Measurements from ENCODE around the gene PTAFR.

The PTAFR gene

DNA sequence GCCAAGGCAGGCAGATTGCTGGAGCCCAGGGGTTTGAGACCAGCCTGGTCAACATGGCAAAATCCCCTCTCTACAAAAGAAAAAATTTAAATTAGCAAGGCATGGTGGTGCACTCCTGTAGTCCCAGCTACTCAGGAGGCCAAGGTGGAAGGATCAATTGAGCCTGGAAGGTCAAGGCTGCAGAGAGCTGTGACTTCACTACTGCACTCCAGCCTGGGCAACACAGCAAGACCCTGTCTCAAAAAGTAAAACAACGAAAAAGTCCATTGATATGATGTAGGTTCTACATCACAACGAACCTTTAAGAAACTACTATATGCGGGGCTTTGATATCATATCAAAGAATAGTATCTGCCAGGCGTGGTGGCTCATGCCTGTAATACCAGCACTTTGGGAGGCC, 20.9 kb downstream of the PTAFR start:
- H3K4me3 ChIP-seq (ENCODE audit: low read depth, low read length) = no peak overlapping the region
- TF ChIP-seq, protein P1, sequence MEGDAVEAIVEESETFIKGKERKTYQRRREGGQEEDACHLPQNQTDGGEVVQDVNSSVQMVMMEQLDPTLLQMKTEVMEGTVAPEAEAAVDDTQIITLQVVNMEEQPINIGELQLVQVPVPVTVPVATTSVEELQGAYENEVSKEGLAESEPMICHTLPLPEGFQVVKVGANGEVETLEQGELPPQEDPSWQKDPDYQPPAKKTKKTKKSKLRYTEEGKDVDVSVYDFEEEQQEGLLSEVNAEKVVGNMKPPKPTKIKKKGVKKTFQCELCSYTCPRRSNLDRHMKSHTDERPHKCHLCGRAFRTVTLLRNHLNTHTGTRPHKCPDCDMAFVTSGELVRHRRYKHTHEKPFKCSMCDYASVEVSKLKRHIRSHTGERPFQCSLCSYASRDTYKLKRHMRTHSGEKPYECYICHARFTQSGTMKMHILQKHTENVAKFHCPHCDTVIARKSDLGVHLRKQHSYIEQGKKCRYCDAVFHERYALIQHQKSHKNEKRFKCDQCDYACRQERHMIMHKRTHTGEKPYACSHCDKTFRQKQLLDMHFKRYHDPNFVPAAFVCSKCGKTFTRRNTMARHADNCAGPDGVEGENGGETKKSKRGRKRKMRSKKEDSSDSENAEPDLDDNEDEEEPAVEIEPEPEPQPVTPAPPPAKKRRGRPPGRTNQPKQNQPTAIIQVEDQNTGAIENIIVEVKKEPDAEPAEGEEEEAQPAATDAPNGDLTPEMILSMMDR (IDR thresholded peaks at IDR 0.05; ENCODE audit: low read depth, low read length, missing control alignments) = no peak
- DNase-seq (ENCODE audit: low read depth) = no peak

DNA sequence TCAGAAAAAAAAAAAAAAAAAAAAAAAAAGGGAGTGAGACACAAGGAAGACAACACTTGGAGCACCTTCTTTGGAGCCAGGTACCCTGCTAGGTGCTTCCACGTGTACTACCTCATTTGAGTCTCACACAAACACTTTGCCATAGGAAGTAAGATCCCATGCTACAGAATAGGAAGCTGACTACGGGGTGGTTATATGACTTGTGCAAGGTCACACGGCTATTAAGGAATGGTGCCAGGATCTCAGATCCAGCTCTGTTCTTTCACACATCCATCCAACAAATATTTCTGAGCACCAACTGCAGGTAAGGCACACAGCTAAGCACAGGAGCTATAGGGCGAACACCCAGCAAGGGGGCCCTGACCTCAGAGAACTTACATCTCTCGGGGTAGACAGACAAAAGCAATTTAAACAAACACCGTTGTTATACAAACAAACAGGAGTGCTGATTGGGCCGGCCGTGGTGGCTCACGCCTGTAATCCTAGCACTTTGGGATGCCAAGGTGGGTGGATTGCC, 22.4 kb downstream of the PTAFR start:
- DNase-seq (ENCODE audit: low read depth) = no peak
- TF ChIP-seq, protein P1 (IDR thresholded peaks at IDR 0.05; ENCODE audit: low read depth, low read length, missing control alignments) = no peak
- no peak overlapping the region for H3K4me3 ChIP-seq (ENCODE audit: low read depth, low read length)

DNA sequence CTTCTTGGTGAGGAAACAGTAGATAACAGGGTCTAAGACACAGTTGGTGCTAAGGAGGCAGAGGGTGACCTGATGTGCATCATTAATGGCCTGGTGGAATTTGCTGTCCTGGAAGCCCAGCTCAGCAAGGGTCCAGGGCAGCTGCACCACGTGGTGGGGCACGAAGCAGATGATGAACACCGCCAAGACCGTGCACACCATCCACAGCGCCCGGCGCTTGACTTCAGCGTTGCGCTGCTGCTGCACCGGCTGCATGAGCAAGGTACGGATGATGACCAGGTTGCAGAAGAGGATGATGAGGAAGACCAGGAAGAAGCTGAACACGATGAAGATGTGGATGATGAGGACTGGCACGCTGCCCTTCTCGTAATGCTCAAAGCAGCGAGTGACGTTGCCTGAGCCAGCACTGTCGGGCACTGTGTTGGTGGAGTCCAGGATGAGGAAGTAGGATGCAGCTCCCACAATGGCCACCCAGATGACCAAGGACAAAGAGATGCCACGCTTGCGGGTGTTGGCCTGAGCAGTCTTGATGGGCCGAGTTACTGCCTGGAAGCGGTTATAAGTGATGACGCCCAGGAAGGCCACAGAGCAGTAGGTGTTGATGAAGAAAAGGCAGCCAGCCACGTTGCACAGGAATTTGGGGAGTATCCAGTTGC, 26.2 kb downstream of the PTAFR start:
- TF ChIP-seq, protein P1 (IDR thresholded peaks at IDR 0.05; ENCODE audit: low read depth, low read length, missing control alignments) = no peak

DNA sequence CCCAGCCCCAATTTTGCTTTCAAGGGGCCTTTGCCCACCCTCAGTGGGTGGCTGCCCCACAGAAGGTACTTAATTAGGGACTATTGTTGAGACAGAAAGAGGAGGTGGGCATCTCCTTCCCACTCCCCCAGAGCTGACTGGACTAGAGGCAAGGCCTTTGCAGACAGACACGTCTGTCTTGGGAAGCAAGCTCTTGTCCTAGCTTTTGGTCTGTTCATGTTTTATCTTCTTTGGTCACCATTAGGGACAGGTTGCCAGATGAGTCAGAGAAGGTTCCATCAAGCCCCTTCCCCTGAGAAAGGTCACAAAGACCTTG, 27.7 kb downstream of the PTAFR start:
- no peak overlapping the region for H3K4me3 ChIP-seq (ENCODE audit: low read depth, low read length)
- TF ChIP-seq, protein P1 (IDR thresholded peaks at IDR 0.05; ENCODE audit: low read depth, low read length, missing control alignments) = no peak
- no peak for DNase-seq (ENCODE audit: low read depth)

More for the DNA sequence above, 26.2 kb downstream of the PTAFR start:
- DNase-seq (ENCODE audit: low read depth) = no peak
- no peak overlapping the region for H3K4me3 ChIP-seq (ENCODE audit: low read depth, low read length)

DNA sequence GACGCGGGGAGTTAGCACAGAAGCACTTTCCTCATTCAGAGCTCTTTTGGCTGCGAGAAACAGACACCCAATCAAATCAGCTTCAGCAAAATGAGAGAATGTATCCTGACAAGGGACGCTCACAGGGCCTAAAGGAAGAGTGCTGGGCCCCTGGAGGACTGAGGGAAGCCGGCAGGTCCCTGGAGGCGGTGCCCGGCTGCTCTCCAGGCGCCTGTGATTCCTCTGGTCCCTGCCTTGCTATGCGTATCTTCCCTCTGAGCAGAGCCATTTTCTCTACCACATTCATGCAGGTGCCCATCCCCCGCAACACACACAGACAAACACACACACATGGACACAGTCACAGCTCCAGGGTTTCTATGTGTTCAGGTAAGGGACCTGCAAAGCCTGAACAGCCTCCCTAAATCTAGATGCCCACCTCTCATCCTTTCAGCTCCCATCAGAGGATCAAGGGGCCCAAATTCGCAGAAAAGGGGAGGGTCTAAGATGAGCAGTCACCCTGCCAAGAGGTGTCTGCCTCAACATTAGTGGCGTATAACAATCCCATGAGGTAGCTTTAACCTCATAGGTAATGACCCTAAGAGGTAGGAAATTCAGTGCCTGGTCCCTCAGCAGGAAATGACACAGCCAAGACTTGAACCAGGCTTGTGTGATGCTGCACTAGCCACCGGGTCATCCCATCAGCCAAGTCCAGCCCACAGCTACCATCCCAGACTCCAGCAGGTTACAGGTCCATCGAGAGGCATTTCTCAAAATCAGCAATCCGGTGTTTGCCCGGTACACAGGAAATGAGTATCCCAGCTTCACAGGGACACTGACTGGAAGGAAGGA, 29.0 kb downstream of the PTAFR start:
- H3K4me3 ChIP-seq (ENCODE audit: low read depth, low read length) = peak overlapping the region; percentile 13; the same call in 1 of the 2 replicates
- DNase-seq (ENCODE audit: low read depth) = no peak
- TF ChIP-seq, protein P1 (IDR thresholded peaks at IDR 0.05; ENCODE audit: low read depth, low read length, missing control alignments) = no peak

DNA sequence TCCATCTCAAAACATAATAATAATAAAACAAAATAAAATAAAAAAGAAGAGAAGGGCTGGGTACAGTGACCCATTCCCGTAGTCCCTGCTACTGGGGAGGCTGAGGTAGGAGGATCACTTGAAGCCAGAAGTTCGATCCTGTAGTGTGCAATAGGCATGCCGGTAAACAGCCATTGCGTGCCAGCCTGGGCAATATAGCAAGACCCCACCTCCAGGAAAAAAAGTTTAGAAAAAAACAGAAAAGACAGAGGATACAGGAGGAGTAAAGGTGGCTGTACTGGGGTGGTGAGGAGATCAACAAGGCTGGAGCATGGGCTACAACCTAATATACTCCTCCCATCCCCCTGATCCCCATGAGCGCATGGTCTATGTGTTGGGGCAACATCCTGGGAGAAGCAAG, 30.8 kb downstream of the PTAFR start:
- TF ChIP-seq, protein P1 (IDR thresholded peaks at IDR 0.05; ENCODE audit: low read depth, low read length, missing control alignments) = no peak
- DNase-seq (ENCODE audit: low read depth) = no peak
- H3K4me3 ChIP-seq (ENCODE audit: low read depth, low read length) = no peak overlapping the region

All from GM12864 (cell line).